ENCODE data around the gene IRAK2. TPM values are rescaled to one million over a fixed set of nuclear protein-coding genes. Genes with fewer than 3 reads are reported as not detected.
"Not testable (repeated sequence)": the region's sequence is repeated elsewhere in the genome, so short reads cannot be mapped to it uniquely, and the experiment has no call there.

IRAK2 gene
- total RNA-seq, 2 experiments from 2014 or later = 3.9 to 4.0 TPM

DNA sequence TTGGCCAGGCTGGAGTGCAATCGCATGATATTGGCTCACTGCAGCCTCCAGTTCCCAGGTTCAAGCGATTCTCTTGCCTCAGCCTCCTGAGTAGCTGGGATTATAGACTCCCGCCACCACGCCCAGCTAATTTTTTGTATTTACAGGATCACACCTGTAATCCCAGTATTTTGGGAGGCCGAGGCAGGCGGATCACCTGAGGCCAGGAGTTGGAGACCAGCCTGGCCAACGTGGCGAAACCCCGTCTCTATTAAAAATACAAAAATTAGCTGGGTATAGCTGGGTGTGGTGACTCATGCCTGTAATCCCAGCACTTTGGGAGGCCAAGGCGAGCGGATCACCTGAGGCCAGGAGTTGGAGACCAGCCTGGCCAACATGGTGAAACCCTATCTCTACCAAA, 107.8 kb downstream of the IRAK2 start:
- intact Hi-C loops (cut with DNase I, micrococcal nuclease); DNase-seq; H3K4me3 Mint-ChIP-seq; H3K9me3 Mint-ChIP-seq (ENCODE audit: low read depth); H3K27me3 Mint-ChIP-seq; H3K27ac Mint-ChIP-seq; ATAC-seq: not testable (repeated sequence)
- Mint-ChIP-seq H3K36me3 (ENCODE audit: low read depth) (peaks cover 48% of the 10 kb centered on the region), H3K4me1 (peaks cover 47% of the 10 kb centered on the region)
- POLR2A ChIA-PET = interaction anchor here (0.6 to 0.9 kb wide), 3 partner anchors 9 to 32 kb away, joined by 3 to 7 read pairs (median 4); no protein-coding TSS in a partner anchor
- CTCF ChIA-PET = interaction anchor here (0.6 to 3.7 kb wide), 2 partner anchors 9 to 111 kb away, joined by 3 to 29 read pairs; no protein-coding TSS in a partner anchor

DNA sequence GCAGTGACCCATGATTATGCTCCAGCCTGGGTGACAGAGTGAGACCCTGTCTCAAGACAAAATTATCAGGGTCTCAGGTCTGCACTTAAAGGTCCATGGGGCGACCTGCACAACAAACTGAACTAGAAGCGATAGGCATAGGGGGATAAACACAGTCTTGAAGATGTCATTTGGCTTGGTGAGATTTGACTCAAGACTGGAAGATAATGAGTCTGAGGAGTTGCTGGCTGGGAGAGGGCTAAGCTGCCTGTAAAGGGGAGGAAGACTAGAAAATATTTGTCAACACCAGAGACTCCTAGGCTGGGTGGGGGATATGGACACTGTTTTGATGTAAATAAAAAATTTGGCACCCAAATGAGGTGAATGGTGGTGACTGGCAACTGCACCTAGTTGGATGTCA, 108.3 kb downstream of the IRAK2 start:
- Mint-ChIP-seq H3K36me3 (ENCODE audit: low read depth) (peaks cover 45% of the 10 kb centered on the region), H3K9me3 (ENCODE audit: low read depth) (no peaks in the 10 kb centered on the region), H3K4me1 (peaks cover 47% of the 10 kb centered on the region), H3K27me3 (no peaks in the 10 kb centered on the region), H3K27ac (peak overlapping the region; percentile 7), H3K4me3 (no peak overlapping the region)
- ChIA-PET CTCF (interaction anchor here (0.6 to 3.7 kb wide), 2 partner anchors 9 to 112 kb away, joined by 3 to 29 read pairs; no protein-coding TSS in a partner anchor), POLR2A (interaction anchor here (0.6 kb wide), 2 partner anchors 9 to 32 kb away, joined by 3 to 7 read pairs; no protein-coding TSS in a partner anchor)
- DNase-seq (no peak), ATAC-seq (peak; percentile 57)
- intact Hi-C loops (cut with DNase I, micrococcal nuclease) = no loop called here

DNA sequence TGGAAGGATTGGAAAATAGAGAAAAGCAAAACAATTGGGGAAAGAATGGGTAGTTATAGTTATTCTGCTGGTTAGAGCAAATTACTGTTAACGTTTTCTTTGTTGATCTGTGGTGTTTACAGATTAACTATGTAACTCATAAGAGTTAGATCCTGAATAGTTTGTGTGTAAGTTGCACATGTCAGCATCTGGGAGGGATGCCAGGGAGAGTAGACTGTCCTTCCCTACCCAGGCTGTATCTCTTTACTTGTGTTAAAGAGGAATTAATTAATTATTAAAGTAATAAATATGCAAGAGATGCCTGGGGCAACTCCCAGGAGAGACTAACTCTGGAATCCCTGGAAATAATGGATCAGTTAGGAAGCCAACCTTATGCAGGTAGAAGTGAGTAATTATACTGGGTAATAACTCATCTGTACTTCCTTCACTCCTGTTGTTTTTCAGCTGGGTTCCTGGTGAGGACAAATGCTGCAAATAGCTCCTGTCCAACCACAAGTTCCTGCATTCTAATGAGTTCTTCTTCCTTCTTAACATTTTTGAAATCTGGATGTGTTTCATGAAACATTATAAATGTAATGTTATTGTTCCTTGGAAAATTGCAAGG, 109.1 kb downstream of the IRAK2 start:
- ChIA-PET CTCF (interaction anchor here (0.5 to 3.7 kb wide), 5 partner anchors 10 to 75 kb away, joined by 3 to 29 read pairs (median 3); no protein-coding TSS in a partner anchor), POLR2A (interaction anchor here (0.7 kb wide), 1 partner anchor 265 kb away, joined by 3 read pairs; no protein-coding TSS in a partner anchor)
- intact Hi-C loops (cut with DNase I, micrococcal nuclease) = no loop called here
- H3K9me3 Mint-ChIP-seq (ENCODE audit: low read depth) = no peaks in the 10 kb centered on the region
- peaks cover 42% of the 10 kb centered on the region for H3K4me1 Mint-ChIP-seq
- DNase-seq (no peak), ATAC-seq (no peak)
- no peak overlapping the region for H3K4me3 Mint-ChIP-seq
- H3K36me3 Mint-ChIP-seq (ENCODE audit: low read depth) = peaks cover 46% of the 10 kb centered on the region
- H3K27ac Mint-ChIP-seq = no peak overlapping the region
- H3K27me3 Mint-ChIP-seq = no peaks in the 10 kb centered on the region

DNA sequence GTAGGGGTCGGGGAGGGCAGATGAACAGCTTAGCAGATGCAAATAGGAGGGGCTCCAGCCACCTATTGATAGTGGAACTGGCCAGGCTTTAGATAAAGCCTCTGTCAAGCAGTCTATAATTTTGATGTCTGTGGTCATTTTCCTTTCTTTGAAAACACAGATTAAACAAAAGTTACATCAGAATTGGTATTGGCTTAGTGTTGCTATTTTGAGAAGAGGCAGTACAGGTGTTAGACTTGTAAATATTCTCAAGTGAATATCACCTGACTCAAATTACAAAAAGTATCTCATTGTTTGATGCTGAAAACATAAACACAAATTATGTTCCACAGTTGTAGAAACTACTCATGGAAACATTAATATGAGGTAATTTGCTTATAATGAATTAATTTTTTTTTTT, 109.9 kb downstream of the IRAK2 start:
- ATAC-seq = no peak
- no peak overlapping the region for H3K4me3 Mint-ChIP-seq
- ChIA-PET POLR2A (interaction anchor here (0.6 to 0.7 kb wide), 3 partner anchors 18 to 291 kb away, joined by 3 to 6 read pairs (median 3); partner anchors contain the start of gene GHRL), CTCF (interaction anchor here (0.7 to 3.7 kb wide), 4 partner anchors 9 to 76 kb away, joined by 3 to 29 read pairs (median 3); no protein-coding TSS in a partner anchor)
- H3K4me1 Mint-ChIP-seq = peaks cover 45% of the 10 kb centered on the region
- peaks cover 47% of the 10 kb centered on the region for H3K36me3 Mint-ChIP-seq (ENCODE audit: low read depth)
- H3K27me3 Mint-ChIP-seq = no peaks in the 10 kb centered on the region
- no peaks in the 10 kb centered on the region for H3K9me3 Mint-ChIP-seq (ENCODE audit: low read depth)
- DNase-seq = no peak
- intact Hi-C loops (cut with DNase I, micrococcal nuclease) = no loop called here
- H3K27ac Mint-ChIP-seq = peak overlapping the region; percentile 27

DNA sequence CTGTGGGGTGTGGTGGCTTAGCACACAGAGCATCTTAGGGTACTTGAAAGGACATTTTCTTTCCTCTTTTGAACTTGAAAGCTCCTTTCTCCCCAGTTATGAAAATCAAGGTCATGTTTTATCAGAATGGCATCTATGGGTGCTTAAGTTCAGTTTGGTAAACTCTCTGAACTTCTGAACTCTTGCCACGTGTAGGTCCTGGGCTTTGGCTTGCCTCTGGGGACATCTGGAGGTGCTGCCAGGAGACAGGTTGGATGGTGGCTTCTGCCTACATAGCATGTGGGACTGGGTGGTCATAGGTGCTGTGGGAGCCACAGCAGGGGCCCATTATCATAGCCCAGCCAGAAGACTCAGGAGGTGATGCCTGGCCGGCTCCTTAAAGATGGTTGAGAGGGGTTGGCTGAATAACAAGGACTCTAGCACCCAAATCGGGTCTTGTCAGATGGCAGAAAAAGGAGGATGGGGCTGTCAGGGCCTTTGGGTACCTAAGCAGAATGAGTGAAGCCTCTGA, 112.5 kb downstream of the IRAK2 start:
- intact Hi-C loops (cut with DNase I, micrococcal nuclease) = no loop called here
- DNase-seq (no peak), ATAC-seq (no peak)
- CTCF ChIA-PET = interaction anchor here (2.3 kb wide), 1 partner anchor 14 kb away, joined by 11 read pairs; no protein-coding TSS in a partner anchor
- Mint-ChIP-seq H3K27ac (no peak overlapping the region), H3K27me3 (no peaks in the 10 kb centered on the region), H3K4me3 (no peak overlapping the region), H3K9me3 (ENCODE audit: low read depth) (no peaks in the 10 kb centered on the region), H3K4me1 (peaks cover 59% of the 10 kb centered on the region), H3K36me3 (ENCODE audit: low read depth) (peaks cover 51% of the 10 kb centered on the region)
- POLR2A ChIA-PET = interaction anchor here (0.7 kb wide), 1 partner anchor 35 kb away, joined by 3 read pairs; no protein-coding TSS in a partner anchor

DNA sequence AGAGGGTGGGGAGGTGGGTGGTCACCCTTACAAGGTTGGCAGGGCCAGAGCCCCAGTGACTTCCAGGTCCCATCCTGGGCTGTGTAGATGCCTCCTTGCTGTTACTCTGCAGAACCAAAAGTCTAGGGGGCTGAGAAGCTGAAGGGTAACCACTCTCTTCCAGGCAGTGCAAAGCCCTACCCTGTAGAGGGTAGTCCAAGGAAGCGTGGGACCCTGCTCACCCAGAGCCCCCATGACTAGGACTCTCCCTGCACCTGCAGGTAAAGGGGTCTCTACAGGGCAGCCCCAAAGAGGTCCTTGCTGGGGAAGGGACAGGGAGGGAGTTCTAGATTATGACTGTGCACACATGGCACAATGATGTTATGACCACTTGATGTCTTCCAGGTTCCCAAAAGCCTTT, 113.8 kb downstream of the IRAK2 start:
- intact Hi-C loops (cut with DNase I, micrococcal nuclease) = no loop called here
- H3K9me3 Mint-ChIP-seq (ENCODE audit: low read depth) = no peaks in the 10 kb centered on the region
- H3K36me3 Mint-ChIP-seq (ENCODE audit: low read depth) = peaks cover 50% of the 10 kb centered on the region
- H3K4me3 Mint-ChIP-seq = no peak overlapping the region
- CTCF ChIA-PET = no interaction called here
- peaks cover 58% of the 10 kb centered on the region for H3K4me1 Mint-ChIP-seq
- POLR2A ChIA-PET = no interaction called here
- H3K27me3 Mint-ChIP-seq = no peaks in the 10 kb centered on the region
- no peak overlapping the region for H3K27ac Mint-ChIP-seq
- ATAC-seq (no peak), DNase-seq (no peak)

DNA sequence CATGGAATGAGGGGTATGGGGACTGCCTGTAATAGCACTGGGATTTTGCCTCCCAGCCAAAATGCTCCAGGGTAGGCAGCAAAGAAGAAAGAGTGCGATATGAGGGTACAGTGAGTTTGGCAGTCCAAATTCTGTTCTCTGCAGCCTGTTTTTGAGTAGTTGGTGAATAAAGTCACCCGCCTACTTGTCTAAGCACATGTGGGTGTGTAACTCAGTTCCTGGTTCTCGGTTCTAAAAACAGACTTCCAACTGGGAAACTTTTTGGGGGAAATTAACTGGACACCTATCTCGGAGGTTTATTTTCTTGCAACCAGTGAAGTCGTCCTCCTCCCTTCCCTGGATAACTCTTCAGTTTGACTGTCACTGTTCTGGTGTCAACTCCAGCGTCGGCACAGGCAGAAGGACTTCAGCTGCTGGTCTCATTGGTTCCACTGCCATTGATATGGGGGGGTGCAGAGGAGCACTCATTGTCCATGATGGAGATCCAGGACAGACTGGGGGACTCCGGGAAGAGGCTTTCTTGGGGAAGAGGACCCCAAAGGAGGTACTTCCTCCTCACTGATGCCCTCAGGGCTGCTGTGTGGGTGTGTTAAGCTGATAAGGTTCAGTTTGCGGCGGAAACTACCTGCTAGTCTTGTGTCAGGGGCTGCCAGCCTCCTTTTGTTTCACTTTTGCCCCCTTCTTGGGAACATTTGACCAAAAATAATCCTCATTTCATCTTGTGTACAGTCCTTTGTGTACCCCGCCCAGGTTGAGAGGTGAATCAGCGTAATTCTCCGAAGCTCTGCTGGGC, 114.9 kb downstream of the IRAK2 start:
- no peaks in the 10 kb centered on the region for H3K9me3 Mint-ChIP-seq (ENCODE audit: low read depth)
- no peak overlapping the region for H3K4me3 Mint-ChIP-seq
- H3K36me3 Mint-ChIP-seq (ENCODE audit: low read depth) = peaks cover 45% of the 10 kb centered on the region
- CTCF ChIA-PET = interaction anchor here (0.6 to 5.3 kb wide), 5 partner anchors 10 to 976 kb away, joined by 3 to 31 read pairs (median 3); no protein-coding TSS in a partner anchor
- H3K27ac Mint-ChIP-seq = no peak overlapping the region
- H3K27me3 Mint-ChIP-seq = no peaks in the 10 kb centered on the region
- peaks cover 59% of the 10 kb centered on the region for H3K4me1 Mint-ChIP-seq
- DNase-seq = no peak
- intact Hi-C loops (cut with DNase I, micrococcal nuclease) = no loop called here
- no peak for ATAC-seq
- POLR2A ChIA-PET = no interaction called here

DNA sequence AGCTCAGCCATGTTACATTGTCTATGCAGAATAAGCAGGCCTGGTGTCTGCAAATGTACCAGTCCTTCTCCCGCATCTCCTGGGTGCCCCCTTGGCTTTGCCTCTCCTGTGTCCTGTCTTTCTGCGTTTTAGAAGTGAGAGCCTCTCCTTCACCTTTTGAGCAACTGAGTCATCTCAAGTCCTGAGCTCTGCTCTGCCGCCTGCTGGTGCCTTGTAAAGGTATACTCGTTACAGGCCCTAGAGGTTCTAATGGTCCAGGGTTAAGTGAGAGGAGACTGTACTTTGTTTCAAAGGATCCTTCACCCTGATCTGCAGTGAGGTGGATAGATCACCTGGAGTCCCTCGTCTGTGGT, 115.4 kb downstream of the IRAK2 start:
- no peak for ATAC-seq
- Mint-ChIP-seq H3K9me3 (ENCODE audit: low read depth) (no peaks in the 10 kb centered on the region), H3K27me3 (no peaks in the 10 kb centered on the region), H3K4me3 (no peak overlapping the region), H3K27ac (peak overlapping the region; percentile 55), H3K36me3 (ENCODE audit: low read depth) (peaks cover 48% of the 10 kb centered on the region), H3K4me1 (peaks cover 64% of the 10 kb centered on the region)
- peak; percentile 55 for DNase-seq
- ChIA-PET CTCF (interaction anchor here (1.1 to 5.3 kb wide), 4 partner anchors 11 to 57 kb away, joined by 3 to 31 read pairs (median 4); no protein-coding TSS in a partner anchor), POLR2A (no interaction called here)
- intact Hi-C loops (cut with DNase I, micrococcal nuclease) = no loop called here

DNA sequence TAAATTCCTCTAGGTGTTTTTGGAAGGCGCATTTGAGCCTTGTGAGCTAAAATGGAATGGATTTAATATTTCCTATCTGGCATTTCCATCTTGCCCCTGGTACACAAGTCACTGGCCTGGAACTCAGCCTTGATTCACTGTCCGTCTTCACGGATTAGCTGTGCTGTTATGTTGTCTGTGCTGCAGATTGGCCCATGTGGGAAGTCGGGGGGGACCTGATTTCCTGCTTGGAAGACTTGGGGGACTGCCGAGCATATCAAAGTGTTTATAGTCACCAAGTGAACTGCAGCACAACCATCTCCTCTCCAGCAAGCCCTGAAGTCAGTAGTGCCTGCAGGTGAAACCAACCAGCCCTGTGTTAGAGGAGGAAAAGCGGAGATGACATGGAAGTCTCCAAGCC, 115.9 kb downstream of the IRAK2 start:
- Mint-ChIP-seq H3K27me3 (no peaks in the 10 kb centered on the region), H3K4me1 (peaks cover 68% of the 10 kb centered on the region), H3K4me3 (no peak overlapping the region), H3K36me3 (ENCODE audit: low read depth) (peaks cover 51% of the 10 kb centered on the region), H3K9me3 (ENCODE audit: low read depth) (no peaks in the 10 kb centered on the region), H3K27ac (peak overlapping the region; percentile 19)
- ATAC-seq (no peak), DNase-seq (no peak)
- intact Hi-C loops (cut with DNase I, micrococcal nuclease) = no loop called here
- POLR2A ChIA-PET = no interaction called here
- CTCF ChIA-PET = interaction anchor here (1.1 to 5.3 kb wide), 3 partner anchors 10 to 57 kb away, joined by 3 to 31 read pairs (median 3); no protein-coding TSS in a partner anchor

DNA sequence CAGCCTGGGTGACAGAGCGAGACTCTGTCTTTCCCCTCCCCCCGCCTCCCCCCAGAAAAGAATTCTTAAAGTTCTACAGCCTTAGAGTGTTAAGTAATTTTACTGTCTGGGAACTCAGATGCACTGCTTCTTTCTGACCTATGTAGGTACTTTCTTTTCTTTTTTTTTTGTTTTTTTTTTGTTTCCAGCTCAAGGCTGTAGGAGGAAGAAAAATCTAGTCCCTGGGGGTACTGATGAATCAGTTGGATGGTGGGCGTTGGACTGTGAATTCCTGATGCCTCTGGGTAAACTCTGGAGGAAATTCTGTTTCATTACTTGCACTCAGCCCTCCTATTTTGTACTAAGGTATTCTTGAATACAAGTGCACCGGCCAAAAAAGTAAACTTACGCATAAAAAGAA, 117.2 kb downstream of the IRAK2 start:
- DNase-seq (no peak), ATAC-seq (no peak)
- ChIA-PET POLR2A (no interaction called here), CTCF (interaction anchor here (0.7 to 5.3 kb wide), 4 partner anchors 10 to 81 kb away, joined by 3 to 31 read pairs (median 4); no protein-coding TSS in a partner anchor)
- no peak overlapping the region for H3K4me3 Mint-ChIP-seq
- intact Hi-C loops (cut with DNase I, micrococcal nuclease) = no loop called here
- no peaks in the 10 kb centered on the region for H3K27me3 Mint-ChIP-seq
- peaks cover 55% of the 10 kb centered on the region for H3K36me3 Mint-ChIP-seq (ENCODE audit: low read depth)
- H3K4me1 Mint-ChIP-seq = peaks cover 78% of the 10 kb centered on the region
- peak overlapping the region; percentile 34 for H3K27ac Mint-ChIP-seq
- H3K9me3 Mint-ChIP-seq (ENCODE audit: low read depth) = no peaks in the 10 kb centered on the region

DNA sequence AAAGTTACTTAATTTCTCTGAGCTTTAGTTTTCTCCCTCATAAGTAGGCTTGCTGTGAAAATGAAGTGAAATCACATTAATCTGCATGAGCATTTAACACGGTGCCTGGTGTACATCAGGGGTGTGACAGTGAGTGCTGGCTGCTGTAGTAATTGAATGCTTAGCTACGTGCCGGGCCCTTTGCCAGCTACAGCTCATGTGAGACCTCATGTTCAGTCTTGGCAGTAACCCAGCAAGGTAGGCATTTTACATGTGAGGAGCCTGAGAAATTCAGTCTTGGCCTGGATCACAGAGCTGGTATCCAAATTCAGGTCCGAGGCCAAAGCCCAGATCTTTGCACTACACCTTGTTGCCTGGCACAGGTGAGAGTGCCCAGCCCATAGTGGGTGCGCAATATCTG, 118.9 kb downstream of the IRAK2 start:
- H3K27me3 Mint-ChIP-seq = no peaks in the 10 kb centered on the region
- CTCF ChIA-PET = interaction anchor here (0.6 to 5.3 kb wide), 9 partner anchors 9 to 226 kb away, joined by 3 to 31 read pairs (median 3); no protein-coding TSS in a partner anchor
- no peak overlapping the region for H3K4me3 Mint-ChIP-seq
- H3K36me3 Mint-ChIP-seq (ENCODE audit: low read depth) = peaks cover 58% of the 10 kb centered on the region
- H3K4me1 Mint-ChIP-seq = peaks cover 72% of the 10 kb centered on the region
- H3K27ac Mint-ChIP-seq = no peak overlapping the region
- no peaks in the 10 kb centered on the region for H3K9me3 Mint-ChIP-seq (ENCODE audit: low read depth)
- POLR2A ChIA-PET = interaction anchor here (1.1 kb wide), 1 partner anchor 12 kb away, joined by 4 read pairs; no protein-coding TSS in a partner anchor
- no peak for ATAC-seq
- DNase-seq = no peak
- intact Hi-C loops (cut with DNase I, micrococcal nuclease) = no loop called here
